Measurements from ENCODE around the gene PRSS33.

Gene PRSS33

DNA sequence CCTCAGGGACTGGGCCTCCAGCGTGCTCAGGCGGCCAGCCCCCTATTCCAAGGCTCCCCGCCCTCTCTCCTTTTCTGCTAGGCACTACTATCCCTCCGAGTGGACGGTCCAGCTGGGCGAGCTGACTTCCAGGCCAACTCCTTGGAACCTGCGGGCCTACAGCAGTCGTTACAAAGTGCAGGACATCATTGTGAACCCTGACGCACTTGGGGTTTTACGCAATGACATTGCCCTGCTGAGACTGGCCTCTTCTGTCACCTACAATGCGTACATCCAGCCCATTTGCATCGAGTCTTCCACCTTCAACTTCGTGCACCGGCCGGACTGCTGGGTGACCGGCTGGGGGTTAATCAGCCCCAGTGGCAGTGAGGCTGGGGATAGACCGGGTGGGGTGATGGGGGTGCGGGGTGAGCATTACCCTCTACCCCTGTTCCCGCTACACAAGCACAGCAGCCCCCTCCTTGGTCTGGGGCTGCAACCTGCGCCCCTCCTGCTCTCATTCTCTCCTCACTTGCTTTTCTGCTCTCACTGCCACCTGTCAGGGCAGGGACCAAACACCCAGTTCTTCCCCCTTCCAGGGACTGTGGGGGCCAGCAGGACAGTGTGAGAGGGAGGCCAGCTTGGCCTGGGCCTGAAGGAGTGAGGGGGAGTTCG lies 12.0 kb upstream of the PRSS33 start:
- Mint-ChIP-seq H3K9me3 (peaks cover 21% of the 10 kb centered on the region), H3K36me3 (ENCODE audit: low read depth) (no peaks in the 10 kb centered on the region), H3K4me3 (no peak overlapping the region), H3K4me1 (peaks cover 16% of the 10 kb centered on the region), H3K27ac (no peak overlapping the region), H3K27me3 (ENCODE audit: low read depth, poor library complexity) (peaks cover 28% of the 10 kb centered on the region)
- no peak for DNase-seq
- TF ChIP-seq, protein P1, sequence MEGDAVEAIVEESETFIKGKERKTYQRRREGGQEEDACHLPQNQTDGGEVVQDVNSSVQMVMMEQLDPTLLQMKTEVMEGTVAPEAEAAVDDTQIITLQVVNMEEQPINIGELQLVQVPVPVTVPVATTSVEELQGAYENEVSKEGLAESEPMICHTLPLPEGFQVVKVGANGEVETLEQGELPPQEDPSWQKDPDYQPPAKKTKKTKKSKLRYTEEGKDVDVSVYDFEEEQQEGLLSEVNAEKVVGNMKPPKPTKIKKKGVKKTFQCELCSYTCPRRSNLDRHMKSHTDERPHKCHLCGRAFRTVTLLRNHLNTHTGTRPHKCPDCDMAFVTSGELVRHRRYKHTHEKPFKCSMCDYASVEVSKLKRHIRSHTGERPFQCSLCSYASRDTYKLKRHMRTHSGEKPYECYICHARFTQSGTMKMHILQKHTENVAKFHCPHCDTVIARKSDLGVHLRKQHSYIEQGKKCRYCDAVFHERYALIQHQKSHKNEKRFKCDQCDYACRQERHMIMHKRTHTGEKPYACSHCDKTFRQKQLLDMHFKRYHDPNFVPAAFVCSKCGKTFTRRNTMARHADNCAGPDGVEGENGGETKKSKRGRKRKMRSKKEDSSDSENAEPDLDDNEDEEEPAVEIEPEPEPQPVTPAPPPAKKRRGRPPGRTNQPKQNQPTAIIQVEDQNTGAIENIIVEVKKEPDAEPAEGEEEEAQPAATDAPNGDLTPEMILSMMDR (IDR thresholded peaks at IDR 0.05), result no peak

DNA sequence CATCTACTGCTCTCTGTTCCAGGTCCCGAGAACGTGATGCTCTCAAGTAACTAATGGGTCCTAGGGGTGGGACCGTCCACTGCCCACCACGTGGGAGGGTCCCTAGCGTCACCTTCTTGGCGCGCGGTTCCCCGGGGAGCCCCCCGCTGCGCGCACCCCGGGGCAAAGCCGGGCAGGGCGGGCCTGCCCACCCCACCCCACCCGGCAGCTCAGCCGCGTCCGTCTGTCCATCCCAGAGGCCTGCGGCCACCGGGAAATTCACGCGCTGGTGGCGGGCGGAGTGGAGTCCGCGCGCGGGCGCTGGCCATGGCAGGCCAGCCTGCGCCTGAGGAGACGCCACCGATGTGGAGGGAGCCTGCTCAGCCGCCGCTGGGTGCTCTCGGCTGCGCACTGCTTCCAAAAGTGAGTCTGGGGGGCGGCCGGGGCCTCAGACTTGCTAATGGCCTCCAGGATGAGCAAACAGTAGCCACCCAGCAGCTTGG lies 11.4 kb upstream of the PRSS33 start:
- TF ChIP-seq, protein P1 (IDR thresholded peaks at IDR 0.05), result no peak
- no peaks in the 10 kb centered on the region for H3K36me3 Mint-ChIP-seq (ENCODE audit: low read depth)
- peaks cover 16% of the 10 kb centered on the region for H3K9me3 Mint-ChIP-seq
- no peak for DNase-seq
- H3K27me3 Mint-ChIP-seq (ENCODE audit: low read depth, poor library complexity), result peaks cover 22% of the 10 kb centered on the region
- H3K4me3 Mint-ChIP-seq, result no peak overlapping the region
- H3K4me1 Mint-ChIP-seq, result peaks cover 17% of the 10 kb centered on the region
- H3K27ac Mint-ChIP-seq, result no peak overlapping the region

DNA sequence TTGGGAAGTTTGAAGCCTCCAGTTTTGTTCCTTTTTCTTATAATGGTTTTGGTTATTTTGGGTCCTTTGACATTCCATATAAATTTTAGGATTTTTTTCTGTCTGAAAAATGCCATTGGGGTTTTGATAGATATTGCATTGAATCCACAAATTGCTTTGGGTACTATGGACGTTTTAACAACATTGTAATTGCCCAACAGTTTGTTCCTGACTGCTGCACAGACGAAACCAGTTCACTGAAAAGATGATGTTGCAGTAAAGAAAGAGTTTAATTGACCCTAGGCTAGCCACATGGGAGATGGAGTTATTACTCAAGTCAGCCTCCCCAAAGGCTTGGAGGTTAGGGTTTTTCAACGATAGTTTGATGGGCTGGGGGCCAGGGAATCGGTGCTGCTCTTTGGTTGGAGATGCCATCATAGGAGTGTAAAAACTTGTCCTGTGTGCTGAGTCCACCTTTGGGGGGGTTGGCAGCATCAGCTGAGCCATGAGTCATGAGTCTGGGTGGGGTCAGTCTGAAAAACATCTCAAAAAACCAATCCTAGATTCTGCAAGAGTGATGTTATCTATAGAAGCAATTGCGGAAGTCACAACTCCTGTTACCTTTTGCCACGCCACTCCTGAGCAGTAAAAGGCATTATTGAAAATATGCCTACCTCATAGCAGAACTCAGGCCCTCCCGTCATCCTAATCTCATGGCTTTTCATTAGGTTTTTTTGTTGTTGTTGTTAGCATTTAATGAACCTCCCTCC lies 8.2 kb upstream of the PRSS33 start:
- peaks cover 17% of the 10 kb centered on the region for H3K4me1 Mint-ChIP-seq
- H3K27ac Mint-ChIP-seq, result no peak overlapping the region
- H3K27me3 Mint-ChIP-seq (ENCODE audit: low read depth, poor library complexity), result peaks cover 53% of the 10 kb centered on the region
- peaks cover 4% of the 10 kb centered on the region for H3K9me3 Mint-ChIP-seq
- DNase-seq, result no peak
- TF ChIP-seq, protein P1 (IDR thresholded peaks at IDR 0.05), result no peak
- no peaks in the 10 kb centered on the region for H3K36me3 Mint-ChIP-seq (ENCODE audit: low read depth)
- no peak overlapping the region for H3K4me3 Mint-ChIP-seq

DNA sequence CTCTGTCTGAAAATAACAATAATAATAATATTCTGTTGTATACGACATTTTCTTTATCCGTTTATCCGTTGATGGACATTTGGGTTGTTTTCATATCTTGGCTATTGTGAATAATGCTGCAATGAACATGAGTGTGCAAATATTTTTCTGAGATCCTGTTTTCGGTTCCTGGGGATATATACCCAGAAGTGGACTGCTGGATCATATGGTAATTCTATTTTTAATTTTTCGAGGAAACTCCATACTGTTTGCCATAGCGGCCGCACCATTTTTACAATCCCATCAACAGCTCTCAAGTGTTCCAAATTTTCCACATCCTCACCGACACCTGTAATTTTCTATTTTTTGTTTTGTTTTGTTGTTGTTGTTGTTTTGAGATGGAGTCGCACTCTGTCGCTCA lies 5.6 kb upstream of the PRSS33 start:
- no peaks in the 10 kb centered on the region for H3K36me3 Mint-ChIP-seq (ENCODE audit: low read depth)
- no peak overlapping the region for H3K4me3 Mint-ChIP-seq
- TF ChIP-seq, protein P1 (IDR thresholded peaks at IDR 0.05), result no peak
- DNase-seq, result no peak
- no peak overlapping the region for H3K27ac Mint-ChIP-seq
- H3K4me1 Mint-ChIP-seq, result peaks cover 25% of the 10 kb centered on the region
- H3K9me3 Mint-ChIP-seq, result peaks cover 4% of the 10 kb centered on the region
- peaks cover 69% of the 10 kb centered on the region for H3K27me3 Mint-ChIP-seq (ENCODE audit: low read depth, poor library complexity)

DNA sequence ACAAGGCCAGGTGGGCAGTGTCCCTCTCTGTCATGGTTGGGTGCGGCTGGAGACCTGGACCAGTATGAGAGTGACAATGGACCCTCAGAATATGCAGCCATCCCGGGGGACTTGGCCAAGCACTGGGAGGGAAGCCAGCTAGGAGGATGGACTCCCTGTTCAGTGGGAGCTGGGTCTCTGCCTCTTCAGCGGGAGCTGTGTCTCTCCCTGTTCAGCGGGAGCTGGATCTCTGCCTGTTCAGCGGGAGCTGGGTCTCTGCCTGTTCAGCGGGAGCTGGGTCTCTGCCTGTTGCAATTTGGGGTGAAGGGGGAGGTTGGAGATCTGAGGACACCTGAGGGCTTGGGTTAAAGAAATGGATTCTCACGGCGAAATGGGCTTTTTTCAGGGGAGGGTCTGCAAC lies 3.8 kb upstream of the PRSS33 start:
- H3K27me3 Mint-ChIP-seq (ENCODE audit: low read depth, poor library complexity), result peaks cover 70% of the 10 kb centered on the region
- DNase-seq, result no peak
- no peaks in the 10 kb centered on the region for H3K36me3 Mint-ChIP-seq (ENCODE audit: low read depth)
- no peak overlapping the region for H3K27ac Mint-ChIP-seq
- H3K4me3 Mint-ChIP-seq, result no peak overlapping the region
- TF ChIP-seq, protein P1 (IDR thresholded peaks at IDR 0.05), result no peak
- no peaks in the 10 kb centered on the region for H3K9me3 Mint-ChIP-seq
- H3K4me1 Mint-ChIP-seq, result peaks cover 29% of the 10 kb centered on the region
